ENCODE results near the gene SLU7. TPM values are rescaled to one million over a fixed set of nuclear protein-coding genes. Genes with fewer than 3 reads are reported as not detected.

SLU7 gene
- total and polyA plus RNA-seq, 9 of the 15 experiments (the other 6 are each of a cell fraction or from before 2014, with no cell fraction given), result 42.1 to 65.7 (median 54.8) TPM

DNA sequence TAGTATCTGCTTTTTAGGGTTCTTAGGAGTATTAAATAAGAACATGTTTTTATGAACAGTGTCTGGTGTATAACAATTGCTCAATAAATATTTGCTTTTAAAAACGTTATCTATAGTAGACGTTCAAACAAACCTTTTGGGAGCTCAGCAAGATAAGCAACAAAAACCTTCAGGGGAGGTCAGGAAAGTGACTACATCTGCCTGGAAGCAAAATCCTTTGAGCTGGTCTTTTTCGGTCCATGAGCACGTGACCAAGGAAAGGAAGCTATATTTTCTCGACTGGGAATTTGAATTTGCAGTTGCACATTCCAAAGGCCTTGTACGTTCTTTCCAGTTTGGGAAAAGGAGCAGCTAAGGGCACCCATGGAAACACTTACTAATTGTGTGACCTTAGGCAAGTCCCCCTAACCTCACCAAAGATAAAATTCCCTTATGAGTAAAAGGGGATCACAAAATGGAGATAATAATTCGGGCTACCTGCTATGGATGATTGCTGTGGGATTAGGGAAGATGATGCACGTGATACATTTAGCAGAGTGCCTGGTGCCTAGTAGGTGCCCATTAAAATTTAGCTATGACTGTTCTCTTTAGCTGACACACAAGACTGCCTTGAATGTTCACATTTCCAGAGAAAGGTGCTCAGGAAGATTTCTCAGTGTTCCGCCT, 48.1 kb upstream of the SLU7 start:
- CTCF ChIA-PET (ENCODE audit: low intra/inter-chr PET ratio), result no interaction called here
- Histone ChIP-seq H3K36me3 (ENCODE audit: control insufficient read depth, insufficient read depth, low read length) (no peaks in the 10 kb centered on the region), H3K27me3 (ENCODE audit: control insufficient read depth in 2 of 2, insufficient read depth in 2 of 2, low read length in 2 of 2) (peaks cover 7 to 10% of the 10 kb centered on the region in 2 experiments; a peak in 4 of 5 replicates), H3K9ac (ENCODE audit: insufficient read depth in 1 of 2, low read depth in 2 of 2, low read length in 2 of 2) (no peak overlapping the region), H3K4me3 (no peak overlapping the region), H3K4me1 (replicated peaks in 1 of 2; ENCODE audit: control insufficient read depth in 2 of 2, insufficient read depth in 2 of 2, low read length in 2 of 2) (peaks cover 0 to 4% of the 10 kb centered on the region in 2 experiments; a peak in 1 of 5 replicates), H3K9me1 (ENCODE audit: control insufficient read depth, insufficient read depth, low read length) (no peaks in the 10 kb centered on the region), H3K4me2 (ENCODE audit: insufficient read depth, low read length) (no peak overlapping the region), H3K27ac (ENCODE audit: extremely low read depth, low read depth, low read length) (no peak overlapping the region), H3K79me2 (ENCODE audit: control insufficient read depth, insufficient read depth, low read length) (no peaks in the 10 kb centered on the region), H3K9me3 (replicated peaks; ENCODE audit: control insufficient read depth, insufficient read depth, low read depth, low read length) (no peaks in the 10 kb centered on the region), H4K20me1 (replicated peaks; ENCODE audit: control insufficient read depth, insufficient read depth, low read length) (no peaks in the 10 kb centered on the region), H2AFZ (ENCODE audit: low read depth, low read length) (no peak overlapping the region)
- no TSS peak for BruUV-seq (replicated peaks)
- WGBS (ENCODE audit: insufficient coverage, low coverage, missing lambda C conversion rate), result under 1% methylated on average over 9 of the region's 9 CpGs
- ATAC-seq, result no peak
- in situ Hi-C loops (cut with MboI) (no loop called here), intact Hi-C loops (cut with micrococcal nuclease) (no loop called here)
- POLR2A ChIA-PET, result no interaction called here
- no peak for FAIRE-seq
- TF ChIP-seq, protein P1, sequence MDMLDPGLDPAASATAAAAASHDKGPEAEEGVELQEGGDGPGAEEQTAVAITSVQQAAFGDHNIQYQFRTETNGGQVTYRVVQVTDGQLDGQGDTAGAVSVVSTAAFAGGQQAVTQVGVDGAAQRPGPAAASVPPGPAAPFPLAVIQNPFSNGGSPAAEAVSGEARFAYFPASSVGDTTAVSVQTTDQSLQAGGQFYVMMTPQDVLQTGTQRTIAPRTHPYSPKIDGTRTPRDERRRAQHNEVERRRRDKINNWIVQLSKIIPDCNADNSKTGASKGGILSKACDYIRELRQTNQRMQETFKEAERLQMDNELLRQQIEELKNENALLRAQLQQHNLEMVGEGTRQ (CRISPR knock-in tag; IDR thresholded peaks at IDR 0.05), result 0 out of 2 replicates have a peak, but pooled peaks have one; percentile 7
- TF ChIP-seq, protein P2, sequence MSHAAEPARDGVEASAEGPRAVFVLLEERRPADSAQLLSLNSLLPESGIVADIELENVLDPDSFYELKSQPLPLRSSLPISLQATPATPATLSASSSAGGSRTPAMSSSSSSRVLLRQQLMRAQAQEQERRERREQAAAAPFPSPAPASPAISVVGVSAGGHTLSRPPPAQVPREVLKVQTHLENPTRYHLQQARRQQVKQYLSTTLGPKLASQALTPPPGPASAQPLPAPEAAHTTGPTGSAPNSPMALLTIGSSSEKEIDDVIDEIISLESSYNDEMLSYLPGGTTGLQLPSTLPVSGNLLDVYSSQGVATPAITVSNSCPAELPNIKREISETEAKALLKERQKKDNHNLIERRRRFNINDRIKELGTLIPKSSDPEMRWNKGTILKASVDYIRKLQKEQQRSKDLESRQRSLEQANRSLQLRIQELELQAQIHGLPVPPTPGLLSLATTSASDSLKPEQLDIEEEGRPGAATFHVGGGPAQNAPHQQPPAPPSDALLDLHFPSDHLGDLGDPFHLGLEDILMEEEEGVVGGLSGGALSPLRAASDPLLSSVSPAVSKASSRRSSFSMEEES (CRISPR knock-in tag; IDR thresholded peaks at IDR 0.05), result peak; percentile 86
- no peak for TF ChIP-seq RUNX1 (IDR thresholded peaks at IDR 0.05; ENCODE audit: low read depth)
- DNase-seq (ENCODE audit: extremely low read depth in 1 of 4, low spot score in 3 of 4), result no peak
